ENCODE results near the gene MPPED1.

Gene MPPED1

GRCh38 chr22:43504068-43504467 lies 92.3 kb downstream of the MPPED1 start:
- TF ChIP-seq CTCF (IDR thresholded peaks at IDR 0.05), result no peak

- TF ChIP-seq CTCF (IDR thresholded peaks at IDR 0.05), result no peak
Measured at GRCh38 chr22:43504666-43505261, 93.0 kb downstream of the MPPED1 start.

DNA sequence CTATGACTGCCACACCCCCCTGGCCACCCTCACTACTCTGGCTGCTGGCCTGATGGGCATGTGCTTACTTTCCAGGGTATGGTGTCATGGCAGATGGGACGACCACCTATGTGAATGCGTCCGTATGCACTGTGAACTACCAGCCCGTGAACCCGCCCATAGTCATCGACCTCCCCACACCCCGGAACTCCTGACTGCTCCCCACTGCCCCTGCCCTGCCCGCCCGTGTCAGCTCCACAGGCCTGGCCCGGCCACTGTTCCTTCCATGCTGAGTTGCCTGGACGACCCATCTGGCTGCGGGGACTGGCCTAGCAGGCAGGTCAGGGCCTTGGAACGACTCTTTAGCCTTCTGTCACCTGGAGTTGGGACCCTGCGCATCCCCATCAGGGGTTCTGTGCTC lies 93.6 kb downstream of the MPPED1 start:
- no peak for TF ChIP-seq CTCF (IDR thresholded peaks at IDR 0.05)

DNA sequence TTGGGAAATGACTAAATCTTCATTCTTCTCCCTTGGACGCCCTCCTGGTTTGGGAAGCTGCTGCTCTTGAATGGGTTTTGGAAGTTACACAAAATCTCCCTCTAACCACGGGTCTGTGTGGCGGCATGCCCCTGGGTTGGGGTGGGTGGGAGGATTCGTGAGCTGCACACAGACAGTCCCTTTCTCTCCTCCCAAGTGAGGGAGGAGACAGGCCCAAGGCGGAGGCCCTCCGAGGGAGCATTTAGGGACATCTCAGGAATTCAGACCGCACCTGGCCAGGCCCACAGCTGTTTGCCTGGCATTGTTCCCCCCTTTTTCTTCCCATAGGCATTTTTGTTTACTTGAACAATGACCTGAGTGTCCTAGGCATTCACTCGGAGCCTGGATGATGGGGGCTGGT lies 94.1 kb downstream of the MPPED1 start:
- TF ChIP-seq CTCF (IDR thresholded peaks at IDR 0.05), result no peak

GRCh38 chr22:43506487-43506886 lies 94.7 kb downstream of the MPPED1 start:
- TF ChIP-seq CTCF (IDR thresholded peaks at IDR 0.05), result no peak

- TF ChIP-seq CTCF (IDR thresholded peaks at IDR 0.05), result no peak
Measured at GRCh38 chr22:43507235-43507634, 95.4 kb downstream of the MPPED1 start.

DNA sequence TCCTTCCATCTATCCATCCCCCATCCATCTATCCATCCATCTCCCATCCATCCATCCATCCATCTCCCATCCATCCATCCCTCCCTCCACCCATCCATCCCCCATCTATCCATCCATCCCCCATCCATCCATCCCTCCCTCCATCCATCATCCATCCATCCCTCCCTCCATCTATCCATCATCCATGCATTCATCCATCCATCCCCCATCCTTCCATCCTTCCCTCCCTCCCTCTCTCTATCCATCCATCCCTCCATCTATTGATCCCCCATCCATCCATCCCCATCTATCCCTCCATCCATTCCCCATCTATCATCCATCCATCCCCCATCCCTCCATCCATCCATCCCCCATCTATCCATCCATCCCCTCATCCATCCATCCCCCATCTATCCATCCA lies 96.7 kb downstream of the MPPED1 start:
- TF ChIP-seq CTCF (IDR thresholded peaks at IDR 0.05), result no peak

DNA sequence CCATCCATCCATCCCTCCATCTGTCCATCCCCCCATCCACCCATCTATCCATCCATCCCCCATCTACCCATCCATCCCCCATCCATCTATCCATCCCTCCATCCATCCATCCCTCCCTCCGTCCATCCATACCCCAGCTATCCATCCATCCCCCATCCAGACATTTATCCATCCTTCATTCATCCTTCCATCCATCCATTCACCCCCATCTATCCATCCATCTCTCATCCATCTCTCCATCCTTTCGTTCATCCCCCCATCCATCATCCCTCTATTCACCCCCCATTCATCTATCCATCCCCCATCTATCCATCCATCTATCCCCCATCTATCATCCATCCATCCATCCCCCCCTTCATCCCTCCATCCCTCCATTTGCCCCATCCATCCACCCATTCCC lies 97.5 kb downstream of the MPPED1 start:
- TF ChIP-seq CTCF (IDR thresholded peaks at IDR 0.05), result no peak

Measured in LNCAP (cell line).